GM12891 (cell line): ENCODE data around the gene EPAS1.

ENCODE experiments used
- POLR2A ChIP-seq: IDR thresholded peaks from 2 replicates; pipeline ENCODE4 v1.6.1; 2011; ENCODE audit warnings: low read depth, low read length, control low read depth
- POLR2AphosphoS5 ChIP-seq: IDR thresholded peaks from 2 replicates; pipeline ENCODE4 v1.6.1; 2011; ENCODE audit warnings: low read depth, low read length, control low read depth
- SPI1 ChIP-seq: IDR thresholded peaks from 2 replicates; pipeline ENCODE4 v1.6.1; 2011; ENCODE audit warnings: low read depth, low read length, control low read depth

- no peak for TF ChIP-seq POLR2AphosphoS5
- no peak for TF ChIP-seq SPI1
- TF ChIP-seq POLR2A, result no peak
Observed at GRCh38 chr2:46320141-46320567, 22.9 kb downstream of the EPAS1 start.
